NCI-H1105 treated with DMSO at 0.1 percent for 48 hours (cell line): ENCODE measurements around the gene EHD4.

ENCODE experiments used
- DNase-seq: peaks from one replicate; lab custom pipeline; 2025; lab: John Stamatoyannopoulos, UW

Gene EHD4

DNA sequence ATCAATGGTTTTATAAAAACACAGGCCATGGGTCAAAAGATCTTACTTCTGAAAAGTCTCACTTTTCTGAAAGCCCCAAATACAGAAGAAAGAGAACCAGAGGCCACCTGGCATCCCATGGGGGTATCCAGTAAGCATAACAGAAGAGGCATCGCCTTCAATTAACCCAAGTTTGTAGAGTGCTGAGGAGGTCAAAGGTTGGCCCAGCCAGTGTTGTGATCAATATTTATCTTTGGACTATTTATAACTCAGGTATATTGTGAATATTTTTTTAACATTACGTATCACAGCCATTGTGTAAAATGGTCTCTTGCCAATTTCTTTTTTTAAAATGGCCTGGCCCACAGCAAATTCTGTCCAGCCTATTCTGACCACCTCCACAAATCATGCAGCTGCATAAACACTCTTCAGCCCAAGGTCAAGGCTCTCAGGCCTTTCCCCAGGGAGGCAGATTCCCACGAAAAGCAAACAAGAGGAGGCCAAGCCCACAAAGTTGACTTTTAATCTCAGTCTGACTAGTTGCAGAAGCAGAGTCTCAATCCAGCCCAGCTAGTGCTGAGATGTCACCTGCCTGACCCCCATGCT, 52.3 kb downstream of the EHD4 start:
- DNase-seq, result no peak

DNA sequence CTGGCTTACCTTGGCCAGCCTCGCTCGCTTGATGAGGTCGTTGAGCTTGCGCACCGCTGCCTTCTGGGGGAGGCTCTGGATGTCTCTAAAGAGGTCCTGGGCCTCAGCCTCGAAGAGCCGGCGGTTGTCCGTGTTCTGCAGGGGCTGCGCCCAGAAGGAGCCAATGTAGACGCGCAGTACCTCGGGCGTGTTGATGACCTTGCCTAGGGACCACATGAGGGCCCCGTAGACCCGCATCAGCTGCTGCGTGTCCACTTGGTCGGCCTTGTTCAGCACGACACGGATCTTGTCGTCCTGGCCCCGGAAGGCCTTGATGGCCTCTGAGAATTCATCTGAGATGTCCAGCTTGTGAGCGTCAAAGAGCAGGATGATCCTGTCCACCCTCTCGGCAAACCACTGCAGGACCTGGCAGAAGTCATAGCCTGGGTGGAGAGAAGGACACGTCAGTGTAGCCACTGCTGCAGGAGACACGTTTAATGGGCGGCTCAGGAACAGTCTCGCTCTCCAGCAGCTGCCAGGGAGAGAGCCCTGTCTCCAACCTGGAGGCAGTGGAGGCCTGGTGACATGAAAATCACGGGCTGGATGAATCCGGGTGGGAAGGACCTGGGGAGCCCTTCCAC, 53.0 kb downstream of the EHD4 start:
- no peak for DNase-seq

DNA sequence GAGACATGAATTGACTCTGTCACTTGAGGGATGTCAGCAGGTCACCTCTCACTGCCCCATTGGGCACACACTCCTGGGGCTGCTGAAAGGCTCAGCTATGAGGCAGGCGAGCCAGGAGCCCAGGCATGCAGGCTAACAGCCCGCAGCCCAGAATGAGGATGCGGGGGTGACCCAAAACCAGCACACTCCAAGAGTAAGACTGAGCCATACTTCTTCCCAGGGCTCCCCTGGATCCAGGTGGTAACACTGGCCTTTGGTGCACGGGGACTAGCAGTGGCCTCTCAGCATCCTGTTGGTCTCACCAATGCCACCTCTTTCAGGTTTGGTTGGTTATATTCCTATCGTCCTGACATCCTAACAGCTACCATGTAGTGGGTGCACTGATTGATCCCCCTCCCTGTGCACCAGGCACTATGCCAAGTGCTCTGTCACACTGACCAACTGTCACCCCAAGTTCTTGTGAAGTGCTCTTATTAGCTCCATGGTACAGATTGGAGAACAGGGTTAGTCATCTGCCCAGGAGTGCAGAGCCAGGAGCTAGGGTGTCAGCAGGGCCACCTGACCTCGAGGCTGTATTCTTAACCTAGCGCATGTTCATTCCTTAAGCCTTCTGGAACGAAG, 53.7 kb downstream of the EHD4 start:
- DNase-seq, result no peak

DNA sequence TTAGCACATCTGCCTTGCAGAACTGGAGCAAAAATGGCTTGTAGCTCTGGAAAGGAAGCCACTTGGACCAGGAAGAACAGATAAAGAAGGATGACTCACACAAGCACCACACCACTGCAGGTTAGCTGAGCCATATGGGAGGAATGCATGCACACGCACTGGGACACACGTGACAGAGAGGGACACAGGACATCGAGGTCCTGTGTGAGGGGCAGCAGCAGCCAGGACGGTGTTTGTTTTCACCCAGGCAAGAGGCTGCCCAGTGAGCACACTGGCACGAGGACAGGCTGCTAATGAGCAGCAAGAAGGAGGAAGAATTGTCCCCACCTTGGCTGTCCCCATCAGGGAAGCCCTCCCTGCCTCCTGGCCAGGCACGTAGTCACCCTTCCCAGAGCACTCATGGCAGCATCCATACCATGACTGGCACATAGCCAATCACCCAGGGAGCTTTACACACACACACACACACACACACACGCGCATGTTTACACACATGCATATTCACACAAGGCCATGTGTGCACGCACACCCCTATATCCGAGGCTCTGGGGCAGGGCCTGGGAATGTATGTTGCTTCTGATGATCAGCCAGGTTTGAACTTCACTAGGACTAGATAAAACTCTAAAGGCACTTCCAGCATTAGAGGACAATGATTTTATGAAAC, 54.5 kb downstream of the EHD4 start:
- DNase-seq, result no peak

DNA sequence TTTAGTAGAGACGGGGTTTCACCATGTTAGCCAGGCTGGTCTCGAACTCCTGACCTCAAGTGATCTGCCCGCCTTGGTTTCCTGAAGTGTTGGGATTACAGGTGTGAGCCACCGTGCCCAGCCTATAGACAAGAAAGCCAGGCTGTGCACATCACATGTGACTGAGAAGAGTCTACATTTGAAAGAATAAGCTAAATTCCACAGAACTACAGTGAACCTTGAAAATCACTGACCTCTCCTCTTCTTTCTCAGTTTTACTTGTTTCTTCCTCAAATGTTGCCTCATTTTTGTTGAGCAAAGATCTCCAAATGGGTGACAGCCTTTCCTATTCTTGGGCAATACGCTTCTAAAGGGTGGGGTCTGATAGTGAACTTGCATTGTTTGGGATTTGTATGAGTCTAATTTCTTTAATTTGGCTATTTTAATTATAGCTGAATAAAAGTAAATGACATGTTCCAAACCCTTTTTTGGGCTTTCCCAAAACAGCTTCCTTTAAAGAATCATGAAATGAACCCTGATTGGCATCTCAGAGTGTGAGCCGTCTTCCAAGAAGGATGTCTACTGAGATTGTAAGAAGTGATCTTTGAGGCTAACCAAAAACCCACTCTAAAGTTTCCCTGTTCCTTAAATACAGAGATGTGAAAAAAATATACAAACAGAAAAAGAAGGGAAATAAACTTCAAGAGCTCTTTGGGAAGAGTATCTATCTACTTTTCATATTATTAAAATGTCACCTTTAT, 56.9 kb downstream of the EHD4 start:
- no peak for DNase-seq

DNA sequence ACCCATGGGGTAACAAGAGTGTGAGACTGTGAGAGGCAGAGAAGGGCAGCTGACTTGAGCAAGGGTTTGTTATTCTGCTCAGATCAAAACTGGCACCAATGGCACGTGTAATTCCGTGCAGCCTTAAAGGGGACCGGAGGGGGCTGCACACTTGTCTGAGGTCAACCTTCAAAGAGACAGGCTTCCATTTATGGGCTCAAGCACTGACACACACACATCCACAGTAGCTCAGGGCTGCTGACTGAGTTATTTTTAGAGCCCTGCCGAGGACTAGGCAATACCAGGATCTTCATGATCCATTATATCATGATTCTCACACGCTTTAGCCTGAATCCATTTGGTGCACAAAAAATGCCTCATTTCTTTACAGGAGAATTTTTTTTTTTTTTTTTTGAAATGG, 57.9 kb downstream of the EHD4 start:
- no peak for DNase-seq

DNA sequence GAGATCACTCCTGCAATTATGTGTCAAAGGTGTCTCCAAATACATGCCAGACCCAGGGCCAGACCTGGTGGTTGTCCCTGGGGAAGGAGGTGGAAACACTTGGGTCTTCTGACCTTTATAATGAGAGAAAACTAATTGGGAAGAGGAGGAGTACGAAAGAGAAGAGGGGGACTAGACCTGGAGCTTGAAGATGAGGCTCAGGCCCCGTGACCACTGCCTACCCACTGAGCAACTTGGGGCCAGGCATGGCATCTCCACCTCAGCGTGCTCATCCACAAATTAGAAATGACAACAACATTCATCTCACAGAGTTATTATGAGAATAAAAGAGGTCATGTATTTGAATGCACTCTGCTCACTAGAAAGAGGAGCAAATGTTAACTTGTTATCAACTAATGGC, 59.1 kb downstream of the EHD4 start:
- DNase-seq, result no peak

DNA sequence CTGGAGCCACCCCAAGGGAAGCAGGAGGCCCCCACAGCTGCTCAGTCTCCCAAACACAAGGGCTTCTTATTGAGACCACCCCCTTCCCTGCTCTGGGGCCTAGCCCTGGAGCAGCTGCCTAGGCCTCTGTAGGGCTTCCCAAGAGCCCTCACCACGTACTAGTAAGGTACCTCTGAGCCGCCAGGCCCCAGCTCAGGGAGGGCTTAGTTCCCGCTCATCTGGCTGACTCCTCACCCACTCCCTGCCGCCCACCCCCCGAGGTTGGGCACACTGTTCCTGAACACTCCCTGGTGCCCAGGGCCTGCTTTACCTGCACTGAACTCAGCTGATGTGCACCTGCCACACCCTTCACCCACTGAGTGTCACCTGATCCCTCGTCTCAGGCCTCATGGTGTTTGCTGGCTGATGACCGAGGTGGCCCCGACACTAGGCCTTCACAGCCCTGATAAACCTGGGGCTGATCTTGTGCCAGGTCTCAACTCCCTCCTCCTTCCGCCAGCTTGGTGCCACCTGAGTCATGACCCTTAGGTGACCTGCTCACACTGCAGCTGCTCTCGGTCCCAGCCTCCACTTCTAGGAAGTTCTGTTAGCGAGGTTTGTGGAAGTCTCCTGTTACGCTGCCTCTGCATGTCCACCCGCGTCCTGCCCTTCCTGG, 60.5 kb downstream of the EHD4 start:
- no peak for DNase-seq

DNA sequence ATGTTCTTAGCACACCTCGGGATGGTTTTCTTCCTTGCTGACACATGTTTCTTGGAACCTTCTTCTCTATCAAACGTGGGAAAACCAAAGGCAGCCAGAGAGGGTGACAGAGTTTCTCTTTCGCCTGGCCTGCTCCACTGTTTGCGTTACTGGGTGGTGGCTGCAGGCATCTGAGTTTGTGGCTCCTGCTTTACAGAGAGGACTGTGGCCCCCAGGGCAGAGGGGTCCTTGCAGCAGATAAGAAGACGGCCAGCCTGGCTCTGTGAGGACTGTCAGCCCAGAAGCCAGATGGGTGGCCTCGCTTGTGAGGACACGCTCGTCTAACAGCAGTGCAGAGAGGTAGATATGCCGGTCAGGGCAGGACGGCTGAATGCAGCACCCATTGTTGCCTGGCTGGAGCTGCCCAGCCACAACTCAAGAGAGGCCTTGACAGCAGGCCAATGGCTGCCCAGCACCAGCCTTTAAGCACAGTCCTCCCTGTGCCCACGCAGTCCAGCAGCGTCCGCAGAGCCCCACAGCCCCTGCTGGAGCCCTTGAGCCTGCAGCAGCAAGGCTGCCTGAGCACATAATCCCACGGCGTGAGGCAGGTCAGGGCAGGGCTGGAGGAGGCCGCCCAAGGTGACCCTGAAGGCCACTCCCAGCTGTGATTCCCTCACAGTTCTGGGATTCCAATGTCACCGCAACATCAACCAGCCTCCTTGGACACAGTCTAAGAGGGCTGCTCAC, 63.5 kb downstream of the EHD4 start:
- DNase-seq, result no peak

DNA sequence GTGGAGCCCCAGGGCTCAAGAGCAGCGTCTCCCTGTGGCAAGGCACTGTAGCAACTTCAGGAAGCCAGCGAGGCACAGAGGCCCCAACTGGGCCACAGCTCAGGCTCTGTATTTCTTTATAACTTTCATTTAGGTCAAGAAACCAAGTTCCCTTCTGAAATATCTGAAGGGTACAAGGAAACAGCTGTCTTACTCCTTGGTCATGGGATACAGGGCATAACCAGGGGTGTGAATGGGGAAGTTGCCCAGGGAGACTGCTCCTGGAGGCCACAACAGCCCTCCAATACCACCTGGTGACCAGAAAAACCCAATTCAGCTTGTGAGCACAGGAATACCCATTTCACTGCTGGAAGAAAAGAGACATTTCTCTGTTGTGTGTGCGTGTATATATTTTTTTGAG, 65.2 kb downstream of the EHD4 start:
- DNase-seq, result no peak

DNA sequence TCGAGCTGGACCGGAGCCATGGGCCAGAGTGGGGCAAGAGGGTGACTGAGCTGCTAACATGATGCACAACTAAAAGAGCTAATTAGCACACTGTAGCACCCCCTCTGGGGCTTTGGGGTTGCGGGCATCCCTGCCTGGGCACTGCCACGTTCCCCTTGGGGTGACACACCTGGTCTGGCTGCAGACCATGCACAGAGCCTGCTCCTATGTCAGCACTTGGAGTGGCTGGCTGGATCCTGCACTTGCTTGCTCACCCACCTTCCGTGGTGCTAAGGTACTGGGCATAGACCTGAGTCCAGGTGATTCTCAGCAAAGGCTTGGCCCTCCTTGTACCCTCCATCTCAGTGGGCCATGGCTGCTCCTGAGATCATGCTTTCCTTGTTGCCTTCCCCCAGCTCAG, 65.7 kb downstream of the EHD4 start:
- no peak for DNase-seq

DNA sequence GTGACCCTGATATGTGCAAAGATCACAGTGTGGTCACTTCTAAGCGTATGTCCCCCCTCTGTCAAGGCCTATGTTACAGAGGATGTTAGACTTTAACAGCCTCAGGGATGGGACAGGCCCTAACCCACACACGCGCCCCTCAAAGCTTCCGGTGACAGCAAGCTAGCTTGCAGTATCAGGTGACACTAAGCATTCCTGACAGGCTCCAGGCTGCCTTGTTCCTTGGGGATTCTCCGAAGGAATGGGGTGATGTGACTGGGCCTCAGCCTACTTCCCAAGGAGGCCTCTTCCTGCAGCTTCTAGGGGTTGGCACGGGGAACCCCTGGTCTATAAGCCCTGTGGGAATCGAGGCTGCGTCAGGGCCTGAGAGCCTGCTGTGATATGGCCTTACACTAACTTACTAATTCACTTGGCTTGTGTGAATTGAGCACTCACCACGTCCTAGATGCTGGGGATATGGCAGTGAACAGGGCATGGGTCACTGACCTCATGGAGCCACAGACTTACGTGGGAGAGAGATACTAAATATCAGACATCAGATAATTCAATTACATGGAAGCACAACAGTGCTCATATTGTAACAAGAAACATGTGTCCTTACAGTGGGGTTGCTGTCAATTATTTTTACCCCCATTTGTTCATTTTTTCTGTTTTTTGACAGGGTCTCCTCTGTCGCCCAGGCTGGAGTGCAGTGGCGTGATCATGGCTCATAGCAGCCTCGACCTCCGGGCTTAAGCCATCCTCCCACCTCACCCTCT, 67.1 kb downstream of the EHD4 start:
- no peak for DNase-seq

DNA sequence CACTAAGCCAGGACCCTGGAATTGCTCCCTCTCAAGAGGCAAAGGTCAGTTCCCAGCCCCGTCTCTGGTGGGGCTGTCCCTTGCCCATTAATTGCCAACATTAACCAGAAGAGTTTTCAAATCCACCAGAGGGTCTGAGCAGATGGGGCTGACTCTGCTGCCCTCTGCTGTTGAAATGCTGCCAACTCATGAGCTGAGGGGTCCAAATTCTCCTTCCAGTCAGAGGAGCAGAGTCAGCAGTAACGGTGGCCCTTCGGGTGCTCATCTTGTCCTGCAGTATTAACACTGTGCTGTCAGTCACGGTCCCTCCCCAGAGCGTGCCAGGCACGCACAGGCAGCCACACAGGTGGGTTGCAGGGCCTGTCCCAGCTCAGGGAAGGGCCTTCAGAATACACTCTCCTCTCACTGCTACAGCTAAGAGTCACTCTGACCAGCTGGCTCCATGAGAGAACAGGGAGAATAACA, 67.8 kb downstream of the EHD4 start:
- DNase-seq, result peak; percentile 58

DNA sequence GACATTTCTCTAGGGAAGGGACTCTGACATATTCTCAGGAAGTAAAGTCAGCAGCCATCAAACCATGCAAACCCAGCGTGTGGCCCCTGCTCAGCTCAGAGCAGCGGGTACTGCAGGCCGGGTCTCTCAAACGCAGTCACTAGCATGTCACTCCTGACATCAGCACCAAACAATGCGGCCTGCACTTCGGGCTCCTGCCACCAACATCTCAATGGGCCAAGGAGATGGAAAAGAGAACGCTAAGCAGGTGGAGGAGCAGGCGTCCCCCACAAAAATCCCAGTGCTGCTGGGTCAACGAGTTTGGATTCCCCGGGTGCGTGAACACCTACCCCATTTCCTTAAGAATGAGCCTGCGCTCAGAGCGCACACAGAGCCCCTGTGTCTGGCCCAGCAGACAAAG, 68.6 kb downstream of the EHD4 start:
- no peak for DNase-seq

DNA sequence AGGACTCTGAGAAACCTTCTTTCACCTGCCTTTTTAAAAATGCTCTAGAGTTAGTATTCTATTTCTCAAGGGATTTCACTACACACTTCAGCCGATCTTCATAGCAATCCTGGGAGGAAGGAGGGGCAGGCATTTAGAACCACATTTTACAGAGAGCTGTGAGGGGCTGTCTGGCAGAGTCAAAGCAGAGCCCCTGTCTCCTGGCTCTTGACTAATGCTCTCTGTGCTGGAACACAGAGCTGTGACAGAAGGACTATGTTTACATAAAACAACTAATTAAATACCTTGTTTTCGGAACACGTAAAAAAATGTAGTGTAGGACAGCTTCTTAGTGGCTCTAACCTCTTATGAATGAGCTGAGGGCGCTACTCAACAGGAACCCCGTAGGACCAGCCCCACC, 70.9 kb downstream of the EHD4 start:
- DNase-seq, result no peak

DNA sequence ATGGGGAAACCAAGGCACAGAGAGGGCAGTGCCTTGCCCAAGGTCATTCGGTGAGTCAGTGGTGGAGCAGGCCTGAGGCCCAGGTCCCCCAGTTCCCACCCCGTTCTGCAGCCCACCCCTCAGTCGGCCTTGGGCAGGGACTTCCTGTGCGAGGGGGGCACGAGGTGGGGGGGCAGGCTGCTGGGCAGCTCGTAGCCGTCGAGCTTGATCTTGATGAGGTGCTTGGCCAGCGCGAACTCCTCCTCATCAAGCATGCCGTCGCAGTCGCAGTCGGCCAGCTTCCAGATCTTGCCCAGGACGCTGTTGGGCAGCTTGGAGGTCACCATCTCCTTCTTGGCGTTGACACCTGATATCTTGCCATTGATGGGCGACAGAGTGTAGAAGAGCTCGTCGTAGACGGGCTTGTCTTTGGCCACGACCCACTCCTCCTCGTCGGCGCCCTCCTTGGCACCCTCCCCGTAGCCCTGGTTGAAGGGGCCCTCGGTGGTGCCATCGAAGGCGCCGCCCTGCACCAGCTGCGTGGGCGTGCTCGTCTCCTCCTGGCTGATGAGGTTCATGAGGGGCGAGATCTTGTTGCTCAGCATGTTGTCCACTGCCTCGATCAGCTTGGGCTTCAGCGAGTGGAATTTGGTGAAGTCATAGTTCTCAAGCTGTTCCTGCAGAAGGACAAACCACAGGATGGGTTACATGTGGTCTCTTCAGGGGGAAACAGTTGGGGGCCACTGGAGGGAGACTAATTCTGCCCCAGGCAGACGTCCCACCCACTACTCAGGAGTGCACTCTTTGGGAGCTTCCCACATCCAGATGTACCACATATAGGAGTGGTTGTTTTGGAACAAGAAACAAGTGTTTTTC, 71.6 kb downstream of the EHD4 start:
- no peak for DNase-seq

DNA sequence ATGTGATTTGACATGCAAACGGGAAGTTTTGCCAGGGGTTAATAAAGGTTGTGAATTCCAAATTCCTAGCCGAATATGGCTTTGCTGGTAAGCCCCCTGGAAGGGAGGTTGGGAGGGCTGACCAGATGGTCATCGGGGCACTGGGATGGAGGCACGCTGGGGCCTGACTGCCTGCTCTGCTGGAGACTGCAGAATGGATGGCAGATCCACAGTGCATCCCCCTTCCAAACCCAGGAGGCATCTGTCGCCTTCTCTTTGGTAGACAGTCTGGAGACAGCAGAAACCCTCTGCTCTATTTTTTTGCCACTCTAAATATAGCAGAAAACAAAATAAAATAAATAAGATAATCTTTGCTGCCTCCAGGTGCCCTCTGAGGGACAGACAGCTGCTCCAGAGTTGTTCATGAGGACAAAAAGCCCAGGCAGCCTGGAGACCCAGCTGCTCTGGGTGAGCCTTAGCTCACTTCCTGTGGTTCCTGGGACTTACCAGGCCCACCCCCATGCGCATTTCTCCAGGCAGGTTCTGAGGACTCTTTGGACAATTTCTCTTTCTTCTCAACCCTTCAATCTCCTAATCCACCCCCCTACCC, 72.4 kb downstream of the EHD4 start:
- DNase-seq, result no peak

DNA sequence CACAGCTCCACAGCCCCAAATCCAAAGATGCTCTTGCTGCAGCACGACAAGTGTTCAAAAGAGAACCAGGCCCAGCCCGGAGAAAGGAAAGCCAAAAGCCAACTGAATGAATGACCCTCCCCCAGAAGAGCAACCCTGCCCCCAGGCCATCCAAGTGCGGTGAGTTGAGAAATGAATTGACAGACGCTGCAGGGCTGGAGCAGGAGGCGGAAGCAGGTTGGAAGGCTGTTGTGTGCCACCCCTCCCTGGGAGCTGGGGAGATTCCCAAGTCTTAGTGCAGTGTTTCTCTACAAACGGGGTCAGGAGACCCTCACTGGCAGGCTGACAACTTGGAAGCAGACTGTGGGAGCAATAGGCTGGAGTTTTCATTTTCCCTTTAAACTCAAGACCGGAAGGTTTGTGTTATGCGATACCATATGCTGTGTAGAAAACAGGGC, 75.0 kb downstream of the EHD4 start:
- no peak for DNase-seq

DNA sequence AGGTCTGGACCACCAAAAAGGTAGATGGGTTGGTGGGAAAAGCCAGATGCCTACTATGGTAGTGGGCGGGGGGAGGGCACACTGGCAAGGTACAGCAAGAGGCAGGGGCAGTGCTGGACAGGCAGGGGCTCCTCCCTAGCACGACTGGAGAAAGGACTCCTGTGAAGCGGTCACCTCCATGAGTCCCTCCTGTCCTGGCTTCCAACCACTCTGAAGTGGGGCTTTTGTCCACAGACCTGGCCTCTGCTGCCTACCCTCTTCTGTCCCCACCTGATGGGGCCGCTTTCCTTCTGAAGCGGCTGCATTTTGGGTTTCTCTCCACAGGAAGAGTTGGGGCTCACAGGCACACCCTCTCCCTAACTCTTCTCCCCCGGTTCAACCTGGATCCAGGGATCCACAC, 75.8 kb downstream of the EHD4 start:
- no peak for DNase-seq
